Esophagus muscularis mucosa (tissue), 3 donors: ENCODE data around the gene OR4E2.

Experiments used
- CTCF ChIP-seq, 3 experiments: fragments of 200-600 bp in 2 of 3; fragments of 450-650 bp in 1 of 3; sonication (generic) in 2 of 3; IDR thresholded peaks; one replicate each; pipeline ENCODE4 v1.5.1; 2017 to 2019; ENCODE audit warnings: antibody characterized with exemption in 3 of 3, mild to moderate bottlenecking in 2 of 3, moderate library complexity in 1 of 3
- POLR2A ChIP-seq: fragments of 450-650 bp; IDR thresholded peaks from one replicate; pipeline ENCODE4 v1.6.1; 2017; ENCODE audit warnings: antibody characterized with exemption, moderate library complexity, mild to moderate bottlenecking, low read depth

- TF ChIP-seq CTCF (IDR thresholded peaks at IDR 0.05) (no peak), POLR2A (no peak)
Observed at GRCh38 chr14:21668377-21668776, 14.7 kb downstream of the OR4E2 start.
